ENCODE measurements around the gene OGFR. TPM values are rescaled to one million over a fixed set of nuclear protein-coding genes. Genes with fewer than 3 reads are reported as not detected.

OGFR gene
- total and polyA plus RNA-seq, 2 experiments from 2014 or later = 9.6 to 50.6 TPM

- TF ChIP-seq, protein P1, sequence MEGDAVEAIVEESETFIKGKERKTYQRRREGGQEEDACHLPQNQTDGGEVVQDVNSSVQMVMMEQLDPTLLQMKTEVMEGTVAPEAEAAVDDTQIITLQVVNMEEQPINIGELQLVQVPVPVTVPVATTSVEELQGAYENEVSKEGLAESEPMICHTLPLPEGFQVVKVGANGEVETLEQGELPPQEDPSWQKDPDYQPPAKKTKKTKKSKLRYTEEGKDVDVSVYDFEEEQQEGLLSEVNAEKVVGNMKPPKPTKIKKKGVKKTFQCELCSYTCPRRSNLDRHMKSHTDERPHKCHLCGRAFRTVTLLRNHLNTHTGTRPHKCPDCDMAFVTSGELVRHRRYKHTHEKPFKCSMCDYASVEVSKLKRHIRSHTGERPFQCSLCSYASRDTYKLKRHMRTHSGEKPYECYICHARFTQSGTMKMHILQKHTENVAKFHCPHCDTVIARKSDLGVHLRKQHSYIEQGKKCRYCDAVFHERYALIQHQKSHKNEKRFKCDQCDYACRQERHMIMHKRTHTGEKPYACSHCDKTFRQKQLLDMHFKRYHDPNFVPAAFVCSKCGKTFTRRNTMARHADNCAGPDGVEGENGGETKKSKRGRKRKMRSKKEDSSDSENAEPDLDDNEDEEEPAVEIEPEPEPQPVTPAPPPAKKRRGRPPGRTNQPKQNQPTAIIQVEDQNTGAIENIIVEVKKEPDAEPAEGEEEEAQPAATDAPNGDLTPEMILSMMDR (conservative IDR thresholded peaks at IDR 0.05; ENCODE audit: low read depth in 2 of 2) = no peak
- no peak for TF ChIP-seq CREB1 (CRISPR knock-in tag; IDR thresholded peaks at IDR 0.05; ENCODE audit: low read depth)
- TF ChIP-seq ZNF331 (CRISPR knock-in tag; IDR thresholded peaks at IDR 0.05; ENCODE audit: low read depth) = no peak
- TF ChIP-seq REST (IDR thresholded peaks at IDR 0.05; ENCODE audit: unreplicated experiment) = no peak
Measured at GRCh38 chr20:62773845-62774714, 30.6 kb upstream of the OGFR start (continued).

- no peak for TF ChIP-seq JUNB (IDR thresholded peaks at IDR 0.05; ENCODE audit: unreplicated experiment)
- no peak for TF ChIP-seq STAT1 (IDR thresholded peaks at IDR 0.05; ENCODE audit: unreplicated experiment)
- TF ChIP-seq EZH2phosphoT487 (IDR thresholded peaks at IDR 0.05; ENCODE audit: unreplicated experiment) = no peak
- H3K27me3 Mint-ChIP-seq (ENCODE audit: insufficient read depth, low read depth, poor library complexity) = peaks cover 5% of the 10 kb centered on the region
- H3K36me3 ChIP-seq (ENCODE audit: insufficient read depth) = no peaks in the 10 kb centered on the region
- no peak overlapping the region for H2AFZ ChIP-seq
- ATAC-seq (no peak), DNase-seq (ENCODE audit: low spot score) (no peak)
- H3K4me1 Mint-ChIP-seq = peaks cover 20% of the 10 kb centered on the region
- no peaks in the 10 kb centered on the region; the same call in 1 of the 2 replicates for H3K4me1 ChIP-seq (ENCODE audit: insufficient read depth)
- H3K4me2 ChIP-seq = no peak overlapping the region
- H3K4me3 ChIP-seq = no peak overlapping the region
- H3K27me3 ChIP-seq (ENCODE audit: insufficient read depth) = no peaks in the 10 kb centered on the region
- H3K27ac Mint-ChIP-seq = no peak overlapping the region
- no peak overlapping the region for H3K27ac ChIP-seq (ENCODE audit: low read depth)
- H3K9me3 Mint-ChIP-seq = no peaks in the 10 kb centered on the region
- no peaks in the 10 kb centered on the region for H3K9me2 ChIP-seq (ENCODE audit: insufficient read depth)
- no peaks in the 10 kb centered on the region for H3K36me3 Mint-ChIP-seq (ENCODE audit: low read depth)
- no peaks in the 10 kb centered on the region for H3F3A ChIP-seq (replicated peaks; ENCODE audit: low read depth)
- no peaks in the 10 kb centered on the region for H4K20me1 ChIP-seq (replicated peaks; ENCODE audit: insufficient read depth)
- H3K4me3 Mint-ChIP-seq = no peak overlapping the region
- no peaks in the 10 kb centered on the region for H3K79me2 ChIP-seq (replicated peaks; ENCODE audit: insufficient read depth)
Measured at GRCh38 chr20:62774762-62775161, 29.9 kb upstream of the OGFR start.

DNA sequence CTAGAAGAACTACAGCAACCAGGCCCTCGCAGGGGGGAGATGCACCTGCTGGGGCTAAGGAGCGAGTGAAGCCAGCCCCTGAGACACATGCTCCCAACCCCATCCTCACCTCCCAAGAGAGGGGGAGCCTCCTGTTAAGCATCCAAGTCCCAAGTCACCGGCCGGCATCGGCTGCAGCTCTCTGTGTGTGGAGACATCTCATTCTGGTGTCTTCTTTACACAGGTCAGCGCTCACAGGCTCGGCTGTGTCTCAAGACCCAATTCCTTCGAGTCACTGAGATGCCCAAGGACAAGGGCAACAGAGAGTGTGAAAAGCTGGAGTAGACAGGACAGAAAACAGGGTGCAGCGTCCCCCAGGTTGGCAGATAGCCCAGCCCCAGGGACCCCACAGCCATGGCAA is 29.4 kb upstream of the OGFR start:
- peaks cover 5% of the 10 kb centered on the region for H3K27me3 Mint-ChIP-seq (ENCODE audit: insufficient read depth, low read depth, poor library complexity)
- no peaks in the 10 kb centered on the region for H3K27me3 ChIP-seq (ENCODE audit: insufficient read depth)
- H3K27ac Mint-ChIP-seq = no peak overlapping the region
- no peak overlapping the region for H3K27ac ChIP-seq (ENCODE audit: low read depth)
- H3K9me2 ChIP-seq (ENCODE audit: insufficient read depth) = no peaks in the 10 kb centered on the region
- no peaks in the 10 kb centered on the region for H3K9me3 Mint-ChIP-seq
- no peaks in the 10 kb centered on the region for H3K36me3 Mint-ChIP-seq (ENCODE audit: low read depth)
- no peak overlapping the region for H2AFZ ChIP-seq
- no peaks in the 10 kb centered on the region for H3F3A ChIP-seq (replicated peaks; ENCODE audit: low read depth)
- peaks cover 20% of the 10 kb centered on the region for H3K4me1 Mint-ChIP-seq
- no peaks in the 10 kb centered on the region; the same call in 1 of the 2 replicates for H3K4me1 ChIP-seq (ENCODE audit: insufficient read depth)
- H3K4me3 ChIP-seq = no peak overlapping the region
- H3K4me3 Mint-ChIP-seq = no peak overlapping the region
- H3K36me3 ChIP-seq (ENCODE audit: insufficient read depth) = no peaks in the 10 kb centered on the region
- no peaks in the 10 kb centered on the region for H4K20me1 ChIP-seq (replicated peaks; ENCODE audit: insufficient read depth)
- no peak overlapping the region for H3K4me2 ChIP-seq
- DNase-seq (ENCODE audit: low spot score) (no peak), ATAC-seq (no peak)
- H3K79me2 ChIP-seq (replicated peaks; ENCODE audit: insufficient read depth) = no peaks in the 10 kb centered on the region
- TF ChIP-seq STAT1 (IDR thresholded peaks at IDR 0.05; ENCODE audit: unreplicated experiment) (no peak), ETS1 (IDR thresholded peaks at IDR 0.05) (no peak), EZH2phosphoT487 (IDR thresholded peaks at IDR 0.05; ENCODE audit: unreplicated experiment) (no peak), CREB1 (CRISPR knock-in tag; IDR thresholded peaks at IDR 0.05; ENCODE audit: low read depth) (no peak)
- TF ChIP-seq, protein P1 (conservative IDR thresholded peaks at IDR 0.05; ENCODE audit: low read depth in 2 of 2) = no peak

Data from GM23338 (cell line).